GM21360 (cell line): ENCODE measurements around the gene KSR1.
"Not testable (repeated sequence)": the region's sequence is repeated elsewhere in the genome, so short reads cannot be mapped to it uniquely, and the experiment has no call there.

Experiments
- ATAC-seq: cut with Tn5 transposase; IDR thresholded peaks from one replicate; pipeline ENCODE4 v1.9.1; 2021; ENCODE audit warnings: mild to moderate bottlenecking, moderate library complexity; ENCODE audit not compliant: unreplicated experiment

The KSR1 gene

DNA sequence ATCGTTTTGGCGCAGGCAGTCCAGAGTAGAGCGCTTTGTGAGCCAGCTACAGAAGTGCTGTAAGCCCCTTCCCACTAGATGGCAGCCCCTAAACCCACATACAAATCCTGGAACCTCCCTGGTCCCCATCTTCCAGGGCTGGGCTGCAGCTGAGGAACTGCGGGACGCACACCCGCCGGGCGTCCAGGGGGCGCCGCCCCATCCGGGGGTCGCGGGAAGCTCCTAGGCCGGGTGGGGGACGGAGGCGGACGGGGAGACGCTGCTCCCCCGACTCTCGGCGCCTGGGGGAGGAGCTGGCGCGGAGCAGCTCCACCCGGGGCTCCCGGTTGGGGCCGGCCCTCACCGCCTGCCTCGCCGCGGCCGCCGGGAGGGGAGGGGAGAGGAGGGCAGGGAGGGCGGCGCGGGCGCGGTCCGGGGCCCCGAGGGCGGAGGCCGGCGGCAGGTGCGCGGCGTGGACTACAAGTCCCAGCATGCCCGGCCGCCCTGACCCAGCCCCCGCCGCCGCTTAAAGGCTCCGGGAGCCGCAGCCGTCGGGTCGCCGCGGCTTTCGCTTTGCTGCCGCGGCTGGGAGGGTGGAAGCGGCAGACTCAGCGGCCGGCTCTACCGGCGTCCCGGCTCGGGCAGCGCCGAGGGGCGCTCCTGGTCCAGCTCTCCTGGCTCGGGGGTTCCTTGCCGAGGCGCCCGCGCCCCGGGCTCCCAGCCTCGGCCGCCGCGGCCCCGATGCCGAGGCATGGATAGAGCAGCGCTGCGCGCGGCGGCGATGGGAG is at the start of gene KSR1:
Gene KSR1, plus strand, starts transcription at position 535 of the 767 bp plus-strand sequence. Its CDS starts 196 bp downstream, at position 731.
- ATAC-seq: peak; percentile 85

DNA sequence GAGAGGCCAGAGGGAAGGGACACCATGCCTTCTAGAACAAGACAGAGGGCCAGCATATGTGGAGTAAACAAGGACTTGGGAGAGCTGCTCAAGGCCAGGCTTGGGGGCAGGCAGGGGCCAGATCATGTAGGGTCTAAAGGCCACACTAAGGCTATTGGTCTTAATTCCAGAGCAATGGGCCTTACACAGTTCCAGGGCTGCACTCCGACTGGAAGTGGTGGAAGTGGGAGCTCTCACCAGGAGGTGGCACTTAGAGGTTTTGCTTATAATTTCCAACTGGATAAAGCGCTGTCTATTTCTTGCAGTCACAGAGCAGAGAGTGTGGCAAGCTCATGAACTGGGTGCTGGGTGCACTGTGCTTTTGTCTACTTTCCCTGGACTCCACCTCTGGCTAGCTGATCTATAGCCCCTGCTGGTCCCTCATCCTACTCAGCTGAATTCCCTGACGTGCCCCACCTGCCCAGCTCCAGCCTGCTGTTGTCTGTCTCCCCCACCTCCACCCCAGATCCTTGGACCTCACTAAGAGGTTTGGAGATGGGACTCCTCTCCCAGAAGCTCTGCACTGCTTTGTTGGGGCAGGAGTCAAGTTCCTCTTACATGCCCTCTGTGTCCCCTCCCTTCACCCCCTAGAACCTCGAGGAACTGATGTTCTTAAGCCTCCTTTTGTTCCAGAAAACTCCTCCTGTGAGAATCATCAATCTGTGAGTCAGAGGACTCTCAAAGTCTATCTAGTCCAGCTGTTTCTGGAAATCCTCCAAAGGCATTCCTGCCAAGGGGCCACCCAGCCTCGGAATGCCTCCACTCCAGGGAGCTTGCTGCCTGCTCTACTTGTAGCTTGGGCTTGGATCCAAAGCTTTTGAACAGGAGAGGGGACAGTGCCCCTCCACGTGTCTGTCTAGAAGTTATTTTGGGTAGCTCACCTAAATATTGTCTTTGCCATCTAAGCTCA is 48.1 kb upstream of the KSR1 start:
- ATAC-seq: no peak

DNA sequence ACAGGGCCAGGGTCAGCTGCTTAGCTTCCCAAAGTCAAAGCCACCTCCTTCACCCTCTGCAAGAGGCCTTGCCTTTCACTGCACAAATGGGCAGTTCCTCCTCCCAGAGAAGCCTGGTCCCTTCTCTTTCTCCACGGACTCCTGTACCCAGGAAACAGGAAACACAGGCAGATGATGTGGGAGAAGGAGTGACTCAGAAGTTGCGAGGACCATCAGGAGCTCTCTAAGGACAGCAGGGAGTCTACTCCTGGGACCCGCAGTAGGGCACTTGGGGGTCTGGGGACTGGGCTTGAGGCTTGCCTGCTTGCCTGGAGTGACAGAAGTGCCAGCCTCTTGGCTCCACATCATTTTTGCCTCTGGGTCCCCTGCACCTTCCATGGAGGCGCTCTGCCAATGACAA is 47.4 kb upstream of the KSR1 start:
- ATAC-seq: no peak

DNA sequence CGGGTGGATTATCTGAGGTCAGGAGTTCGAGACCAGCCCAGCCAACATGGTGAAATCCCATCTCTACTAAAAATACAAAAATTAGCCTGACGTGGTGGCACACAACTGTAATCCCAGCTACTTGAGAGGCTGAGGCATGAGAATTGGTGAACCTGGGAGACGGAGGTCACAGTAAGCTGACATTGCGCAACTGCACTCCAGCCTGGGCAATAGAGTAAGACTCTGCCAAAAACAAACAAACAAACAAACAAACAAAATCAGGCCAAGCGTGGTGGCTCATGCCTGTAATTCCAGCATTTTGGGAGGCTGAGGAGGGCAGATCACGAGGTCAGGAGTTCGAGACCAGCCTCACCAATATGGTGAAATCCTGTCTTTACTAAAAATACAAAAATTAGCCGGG is 44.1 kb upstream of the KSR1 start:
- ATAC-seq: not testable (repeated sequence)

DNA sequence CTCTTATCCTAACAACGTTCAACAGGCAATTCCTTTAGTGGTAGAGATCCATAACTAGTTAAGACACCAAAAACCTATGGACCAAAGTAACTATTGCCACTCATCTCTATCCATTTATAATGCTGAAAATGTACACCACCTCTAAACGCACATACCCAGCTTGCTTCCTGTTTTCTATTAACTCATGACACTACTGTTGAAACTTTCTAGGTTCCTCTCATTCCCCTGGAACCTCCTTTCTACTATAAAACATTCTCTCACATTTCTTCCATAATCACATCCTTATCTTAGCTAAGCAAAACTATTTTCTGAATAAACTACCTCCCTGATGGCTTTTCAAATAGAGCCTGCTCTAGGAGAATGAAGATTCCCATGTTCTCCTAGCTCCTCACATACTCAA is 42.9 kb upstream of the KSR1 start:
- no peak for ATAC-seq

DNA sequence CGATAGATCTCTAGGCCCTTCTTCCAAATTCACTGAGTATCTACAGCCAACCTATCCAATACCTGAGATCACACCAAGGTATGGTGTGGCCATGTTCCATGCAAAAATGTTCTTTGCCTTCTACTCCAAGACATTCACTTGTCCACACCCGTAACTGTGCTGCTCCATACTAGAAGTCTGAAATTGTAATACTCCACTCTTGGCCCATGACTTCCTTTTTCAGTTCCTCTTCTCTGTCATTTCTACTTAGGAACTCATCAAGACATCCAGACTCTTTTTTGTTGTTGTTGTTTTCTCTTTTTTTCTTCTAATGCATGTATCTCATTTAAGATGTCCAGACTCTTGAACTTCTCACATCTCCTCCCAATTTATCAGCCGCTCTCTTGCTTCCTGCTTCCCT is 42.5 kb upstream of the KSR1 start:
- ATAC-seq: no peak

DNA sequence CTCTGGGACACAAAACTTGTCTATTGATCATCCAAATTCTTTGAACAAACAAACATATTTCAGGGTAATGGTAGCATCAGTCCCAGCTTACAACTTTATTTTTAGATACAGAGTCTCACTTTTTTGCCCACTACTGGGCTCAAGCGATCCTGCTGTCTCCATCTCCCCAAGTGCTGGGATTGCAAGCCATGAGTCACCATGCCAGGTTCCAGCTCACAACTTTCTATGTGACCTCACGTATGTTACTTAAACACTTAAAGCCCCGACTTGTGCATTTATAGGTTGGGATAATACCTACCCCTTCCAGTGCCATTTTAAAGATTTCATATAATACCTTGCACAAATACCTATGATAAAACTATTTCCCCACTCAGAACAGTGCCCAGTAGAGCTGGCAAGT is 42.0 kb upstream of the KSR1 start:
- ATAC-seq: no peak

DNA sequence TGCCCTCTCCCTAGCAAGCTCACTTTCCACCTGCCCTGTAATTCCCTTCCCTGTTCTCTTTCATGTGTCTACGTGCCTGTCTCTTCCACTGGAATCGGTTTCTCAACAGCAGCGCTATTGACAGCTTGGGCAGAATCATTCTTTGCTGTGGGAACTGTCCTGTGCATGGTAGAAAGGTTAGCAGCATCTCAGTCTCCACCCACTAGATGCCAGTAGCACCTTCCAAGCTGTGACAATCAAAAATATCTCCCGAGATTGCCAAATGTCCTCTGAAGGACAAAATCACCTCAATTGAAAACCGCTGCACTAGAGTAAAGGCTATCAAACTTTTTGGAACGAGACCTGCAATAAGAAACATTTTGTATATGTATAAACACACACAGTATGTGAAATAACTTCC is 41.6 kb upstream of the KSR1 start:
- no peak for ATAC-seq

DNA sequence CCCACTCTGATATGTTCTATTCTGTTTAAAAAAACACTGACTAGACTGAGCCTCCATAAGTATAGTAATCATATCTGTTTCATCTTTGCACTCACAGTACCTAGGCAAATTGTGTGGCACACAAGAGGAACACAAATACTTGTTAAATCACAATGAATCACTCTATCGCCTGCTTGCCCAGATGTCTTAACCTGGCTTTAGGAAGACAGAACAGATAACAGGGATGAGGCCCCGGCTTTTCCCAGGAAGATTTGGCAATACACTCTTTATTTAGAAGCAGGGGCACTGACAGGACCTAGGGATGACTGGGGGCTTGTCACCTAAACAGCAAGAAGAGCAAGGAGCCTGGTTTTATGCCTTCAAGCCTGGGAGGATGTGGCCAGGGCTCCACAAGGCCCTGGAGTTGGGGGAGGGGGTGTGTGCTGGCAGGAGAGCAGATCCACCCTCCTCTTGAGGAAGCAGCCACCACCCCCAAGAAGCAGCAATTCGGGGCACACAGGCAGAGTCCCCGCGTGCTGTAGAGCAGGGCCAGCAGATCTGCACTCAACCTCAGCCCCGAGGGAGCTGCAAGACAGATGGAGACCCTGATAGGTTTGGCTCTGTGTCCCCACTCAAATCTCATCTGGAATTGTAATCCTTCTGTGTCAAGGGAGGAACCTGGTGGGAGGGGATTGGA is 41.0 kb upstream of the KSR1 start:
- no peak for ATAC-seq

DNA sequence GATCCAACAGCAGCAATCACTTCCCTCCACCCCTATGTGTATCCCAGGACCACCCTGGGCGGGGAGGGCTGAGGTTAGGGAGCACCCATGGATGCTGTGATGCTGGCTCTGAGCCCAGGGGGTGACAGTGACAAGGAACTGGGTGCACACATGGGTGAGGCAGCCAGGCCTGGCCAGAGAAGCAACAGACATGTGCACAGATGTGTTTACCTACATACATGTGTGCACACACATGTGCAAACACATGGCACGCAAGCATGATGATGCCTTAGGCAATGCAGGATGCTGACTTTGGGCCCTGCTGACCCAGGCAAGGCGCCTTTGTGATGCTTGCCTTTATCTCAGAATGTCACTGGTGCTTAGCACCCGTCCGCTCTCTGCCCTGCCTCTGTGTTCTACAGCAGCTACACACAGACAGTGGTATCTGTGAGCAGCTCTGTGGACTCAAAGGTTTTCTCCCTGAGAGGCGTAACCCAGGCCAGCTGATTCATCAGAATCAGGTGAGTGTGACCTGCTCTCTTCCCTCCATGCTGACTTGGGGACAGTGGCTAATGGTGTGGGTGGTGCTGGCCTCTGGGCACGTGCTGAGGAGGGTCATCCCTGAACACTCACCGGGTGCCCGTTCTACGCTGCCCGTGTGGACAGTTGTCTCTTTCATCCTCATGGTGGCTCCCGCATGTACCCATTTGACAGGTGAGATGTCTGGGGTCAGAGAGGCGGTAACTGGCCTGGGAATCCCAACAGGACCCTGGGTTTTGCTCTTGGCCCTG is 38.5 kb upstream of the KSR1 start:
- no peak for ATAC-seq

DNA sequence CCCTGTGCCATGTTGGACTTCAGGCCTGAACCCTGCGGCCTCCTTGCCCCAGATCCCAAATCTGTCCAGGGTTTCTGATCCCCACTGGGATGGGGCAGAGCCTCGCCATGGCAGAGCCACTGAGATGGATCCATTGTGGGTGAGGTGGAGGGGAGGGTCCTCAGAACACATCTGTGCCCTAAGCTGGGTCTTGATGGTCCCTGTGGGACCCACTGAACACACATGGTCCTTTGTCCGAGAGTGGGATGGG is 38.0 kb upstream of the KSR1 start:
- no peak for ATAC-seq

DNA sequence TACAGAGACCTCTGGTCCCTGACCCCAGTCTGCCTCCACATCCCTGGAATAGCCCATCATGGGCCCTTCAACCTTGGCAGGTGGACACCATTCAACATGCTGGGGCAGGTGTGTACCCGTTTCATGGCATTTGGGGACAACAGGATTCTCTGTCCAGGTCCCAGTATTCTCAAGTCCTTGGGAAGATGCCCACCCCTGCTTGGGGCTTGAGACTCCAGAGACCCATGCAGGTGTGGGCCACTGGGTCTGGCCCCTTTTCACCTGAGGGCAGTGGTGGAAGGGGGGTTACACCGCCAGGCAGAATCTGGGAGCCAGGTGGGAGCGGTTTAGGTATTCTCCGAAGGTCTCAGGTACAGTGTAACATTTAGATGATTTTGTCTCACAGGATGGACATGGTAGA is 37.1 kb upstream of the KSR1 start:
- ATAC-seq: no peak

DNA sequence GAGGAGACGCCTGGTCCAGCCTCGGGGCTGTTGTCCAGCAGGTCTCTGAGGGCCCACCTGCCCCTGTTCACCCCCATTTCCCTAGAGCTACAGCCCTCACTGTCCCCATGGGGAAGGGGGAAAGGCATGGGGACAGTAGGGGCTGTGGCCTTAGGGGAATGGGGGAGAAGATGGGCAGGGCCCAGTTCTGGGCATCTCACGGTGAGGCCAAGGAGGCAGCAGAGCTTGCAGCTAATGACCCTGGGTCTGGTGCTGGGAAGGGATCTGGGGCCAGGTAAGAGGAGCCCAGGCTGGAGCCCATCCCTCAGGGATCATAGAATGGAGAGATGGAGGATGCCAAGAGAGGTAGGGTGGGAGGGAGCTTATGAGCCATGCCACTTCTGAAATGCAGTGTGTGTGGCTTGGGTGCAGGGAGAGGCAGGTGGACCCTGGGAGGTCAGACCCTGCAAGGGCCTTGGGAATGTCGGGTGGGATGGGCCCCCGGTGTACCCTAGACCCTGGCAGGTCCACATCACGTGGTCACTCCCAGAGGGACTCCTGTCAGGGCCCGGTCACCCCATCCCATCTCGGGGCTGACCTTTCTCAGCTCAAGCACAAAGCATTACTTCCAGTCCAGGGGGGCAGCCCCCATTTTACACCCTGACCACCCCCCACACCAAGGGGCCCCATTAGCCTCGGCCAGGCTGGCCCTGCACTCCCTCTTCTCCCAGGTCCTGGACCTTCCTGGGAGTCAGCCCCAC is 35.9 kb upstream of the KSR1 start:
- no peak for ATAC-seq

DNA sequence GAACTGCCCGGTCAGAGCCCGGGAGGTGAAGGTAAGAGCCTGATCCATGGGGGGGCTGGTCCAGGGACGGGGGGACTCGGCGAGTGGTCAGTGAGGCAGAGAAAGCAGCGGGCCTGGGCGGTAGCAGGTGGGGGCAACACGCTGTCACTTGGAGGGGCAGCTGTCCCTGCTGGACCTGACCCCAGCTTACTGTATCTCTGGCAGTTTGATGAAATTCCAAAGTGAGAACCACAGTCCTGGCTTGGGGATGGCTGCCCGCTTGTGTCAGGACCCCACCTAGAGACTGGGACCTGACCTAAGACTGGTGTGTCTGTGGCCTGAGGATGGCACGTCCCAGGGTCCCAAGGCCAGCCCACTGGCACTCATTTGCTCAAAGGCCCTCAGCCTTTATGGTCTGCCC is 35.1 kb upstream of the KSR1 start:
- ATAC-seq: no peak

DNA sequence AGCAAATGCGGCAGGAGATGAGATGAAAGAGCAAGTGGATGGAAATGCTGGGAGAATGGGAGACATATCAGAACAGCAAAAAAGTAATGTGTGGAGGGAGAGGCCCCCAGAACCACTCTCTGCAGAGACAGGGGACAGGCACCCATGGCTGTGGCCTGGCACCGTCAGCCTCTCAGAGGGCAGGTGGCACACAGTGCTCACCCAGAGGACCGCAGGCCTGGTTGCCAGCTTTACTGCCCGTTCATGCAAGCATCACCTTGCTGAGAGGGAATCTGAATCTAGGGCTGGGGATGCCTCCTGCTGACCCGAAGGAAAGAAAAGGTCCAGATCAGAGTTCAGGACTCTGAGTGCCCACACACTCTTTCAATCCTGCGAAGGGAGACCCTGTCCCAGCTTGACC is 34.6 kb upstream of the KSR1 start:
- not testable (repeated sequence) for ATAC-seq

DNA sequence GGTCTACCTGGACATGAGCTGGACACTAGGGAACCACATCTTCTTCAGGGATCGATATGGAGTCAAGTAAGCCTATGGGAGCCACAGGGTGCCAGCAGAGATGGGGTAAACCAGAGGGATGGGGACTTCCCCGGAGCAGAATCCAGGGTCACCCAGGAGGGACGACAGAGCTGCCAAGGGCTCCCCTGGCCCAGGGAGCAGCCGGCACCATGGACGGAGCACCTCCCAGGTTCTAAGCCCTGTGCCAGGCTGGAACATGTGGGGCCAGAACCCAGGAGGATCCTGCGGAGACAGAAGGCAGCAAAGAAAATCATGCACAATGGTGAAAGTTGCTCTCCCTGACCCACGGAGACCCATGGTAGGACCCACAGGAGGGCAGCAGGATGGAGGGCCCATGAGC is 33.6 kb upstream of the KSR1 start:
- ATAC-seq: no peak

DNA sequence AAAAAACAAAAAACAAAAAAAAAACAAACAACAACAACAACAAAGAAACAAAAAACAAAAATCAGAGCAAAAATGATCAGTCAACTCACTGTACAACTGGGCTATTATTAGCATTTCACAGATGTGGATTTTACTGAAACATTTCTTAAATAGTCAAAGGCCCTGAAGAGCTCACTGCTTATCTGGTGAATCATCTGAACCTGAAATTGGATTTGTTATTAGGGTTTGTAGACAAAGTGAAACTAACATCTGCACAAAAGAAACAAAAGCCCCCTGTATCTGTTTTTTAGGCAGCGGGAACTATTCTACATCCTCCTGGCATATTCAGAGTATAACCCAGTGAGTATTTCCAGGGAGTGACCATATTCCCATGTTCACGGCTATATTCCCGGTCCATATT is 32.6 kb upstream of the KSR1 start:
- no peak for ATAC-seq

DNA sequence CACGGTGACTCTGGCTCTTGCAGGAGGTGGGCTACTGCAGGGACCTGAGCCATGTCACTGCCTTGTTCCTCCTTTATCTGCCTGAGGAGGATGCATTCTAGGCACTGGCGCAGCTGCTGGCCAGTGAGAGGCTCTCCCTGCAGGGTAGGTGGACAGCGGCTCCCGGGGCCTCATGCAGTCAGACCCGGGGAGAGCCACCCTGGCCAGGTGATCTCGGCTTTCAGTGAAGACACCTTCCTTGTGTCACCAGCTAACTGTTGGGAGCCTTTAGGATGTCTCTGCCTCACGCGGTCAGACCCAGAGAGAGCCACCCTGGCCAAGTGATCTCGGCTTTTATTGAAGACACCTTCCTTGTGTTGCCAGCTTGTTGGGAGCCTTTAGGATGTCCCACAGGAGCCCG is 31.7 kb upstream of the KSR1 start:
- no peak for ATAC-seq

DNA sequence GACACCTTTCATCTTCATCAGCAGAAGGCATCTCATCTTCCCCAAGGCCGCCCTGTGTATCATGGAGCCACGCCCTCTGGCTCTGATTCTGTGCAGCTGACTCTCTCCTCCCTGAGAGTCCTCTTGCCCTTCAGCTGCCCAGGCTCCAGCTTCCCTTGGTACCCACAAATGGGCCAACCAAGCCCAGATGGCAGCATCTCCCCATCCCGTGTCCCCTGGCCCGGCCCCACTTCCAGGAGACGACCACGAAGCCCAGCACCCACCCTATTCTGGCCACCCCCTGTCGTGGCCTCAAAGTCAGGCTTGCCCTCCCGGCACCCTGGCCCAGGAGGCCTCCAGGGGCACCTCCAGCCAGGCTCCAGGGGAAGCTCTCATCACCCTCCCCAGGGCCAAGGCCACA is 31.3 kb upstream of the KSR1 start:
- no peak for ATAC-seq

DNA sequence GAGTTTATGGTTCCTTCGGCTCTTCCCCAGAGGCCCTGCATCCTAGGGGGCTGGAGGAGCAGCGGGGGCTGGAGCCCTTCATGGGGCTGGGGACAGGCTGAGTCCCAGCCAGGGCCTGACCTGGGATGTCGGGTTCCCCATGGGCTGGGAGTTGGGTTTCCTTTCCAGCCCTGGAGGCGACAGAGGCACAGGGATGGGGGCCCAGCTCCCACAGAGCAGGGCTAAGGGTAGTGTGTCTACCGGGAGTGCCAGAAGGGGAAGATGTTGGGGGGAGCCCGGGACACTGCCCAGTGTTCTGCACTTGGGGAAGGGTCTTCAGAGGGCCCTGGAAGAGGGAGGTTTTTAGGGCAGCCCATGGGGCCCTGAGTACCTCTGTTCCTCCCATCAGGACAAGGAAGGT is 30.7 kb upstream of the KSR1 start:
- ATAC-seq: not testable (repeated sequence)
